Stimulated activated CD4-positive, alpha-beta T cell treated with anti-CD3 and anti-CD28 coated beads, Interleukin-2, amount 100 ng/mL, for 48 hours (primary cell): Measurements from ENCODE around the gene C1QC.
"Not testable (repeated sequence)": the region's sequence is repeated elsewhere in the genome, so short reads cannot be mapped to it uniquely, and the experiment has no call there.

Experiments
- DNase-seq, 2 donors: peaks; one replicate each; pipeline ENCODE4 v3.0.0-alpha.2; 2020

The C1QC gene

GRCh38 chr1:22651941-22652856 lies 8.8 kb downstream of the C1QC start:
- no peak for DNase-seq

GRCh38 chr1:22652881-22653316 lies 9.5 kb downstream of the C1QC start, which contains the start of gene C1QB:
C1QB (plus strand) TSS chr1:22653236; CDS start chr1:22659463, 6,227 bp downstream.
- DNase-seq = no peak

- no peak for DNase-seq
Measured at GRCh38 chr1:22654692-22655091, 11.3 kb downstream of the C1QC start.

- DNase-seq = no peak
Measured at GRCh38 chr1:22658385-22659163, 15.1 kb downstream of the C1QC start.

- no peak for DNase-seq
Measured at GRCh38 chr1:22660716-22661241, 17.3 kb downstream of the C1QC start.

- DNase-seq = no peak
Measured at GRCh38 chr1:22661880-22662279, 18.4 kb downstream of the C1QC start.

GRCh38 chr1:22662318-22662717 lies 18.9 kb downstream of the C1QC start:
- no peak for DNase-seq

- no peak for DNase-seq
Measured at GRCh38 chr1:22662986-22663408, 19.6 kb downstream of the C1QC start.

- DNase-seq = no peak
Measured at GRCh38 chr1:22665752-22666151, 22.3 kb downstream of the C1QC start.

GRCh38 chr1:22666412-22666811 lies 23.0 kb downstream of the C1QC start:
- no peak for DNase-seq

- not testable (repeated sequence) for DNase-seq
Measured at GRCh38 chr1:22668840-22669239, 25.4 kb downstream of the C1QC start.

GRCh38 chr1:22670352-22670975 lies 27.0 kb downstream of the C1QC start:
- no peak for DNase-seq

GRCh38 chr1:22671999-22672398 lies 28.6 kb downstream of the C1QC start:
- no peak for DNase-seq

- DNase-seq = peak; percentile 24 to 27
Measured at GRCh38 chr1:22673486-22674409, 30.3 kb downstream of the C1QC start.

- DNase-seq = no peak
Measured at GRCh38 chr1:22674410-22674749, 30.9 kb downstream of the C1QC start.

GRCh38 chr1:22676151-22676550 lies 32.7 kb downstream of the C1QC start:
- DNase-seq = not testable (repeated sequence)

GRCh38 chr1:22676916-22677583 lies 33.6 kb downstream of the C1QC start:
- no peak for DNase-seq

- no peak for DNase-seq
Measured at GRCh38 chr1:22677931-22678896, 34.8 kb downstream of the C1QC start.

GRCh38 chr1:22680726-22681125 lies 37.3 kb downstream of the C1QC start:
- no peak for DNase-seq
